ENCODE results near the gene HSD17B10.
"Not testable (repeated sequence)": the region's sequence is repeated elsewhere in the genome, so short reads cannot be mapped to it uniquely, and the experiment has no call there.

Gene HSD17B10

DNA sequence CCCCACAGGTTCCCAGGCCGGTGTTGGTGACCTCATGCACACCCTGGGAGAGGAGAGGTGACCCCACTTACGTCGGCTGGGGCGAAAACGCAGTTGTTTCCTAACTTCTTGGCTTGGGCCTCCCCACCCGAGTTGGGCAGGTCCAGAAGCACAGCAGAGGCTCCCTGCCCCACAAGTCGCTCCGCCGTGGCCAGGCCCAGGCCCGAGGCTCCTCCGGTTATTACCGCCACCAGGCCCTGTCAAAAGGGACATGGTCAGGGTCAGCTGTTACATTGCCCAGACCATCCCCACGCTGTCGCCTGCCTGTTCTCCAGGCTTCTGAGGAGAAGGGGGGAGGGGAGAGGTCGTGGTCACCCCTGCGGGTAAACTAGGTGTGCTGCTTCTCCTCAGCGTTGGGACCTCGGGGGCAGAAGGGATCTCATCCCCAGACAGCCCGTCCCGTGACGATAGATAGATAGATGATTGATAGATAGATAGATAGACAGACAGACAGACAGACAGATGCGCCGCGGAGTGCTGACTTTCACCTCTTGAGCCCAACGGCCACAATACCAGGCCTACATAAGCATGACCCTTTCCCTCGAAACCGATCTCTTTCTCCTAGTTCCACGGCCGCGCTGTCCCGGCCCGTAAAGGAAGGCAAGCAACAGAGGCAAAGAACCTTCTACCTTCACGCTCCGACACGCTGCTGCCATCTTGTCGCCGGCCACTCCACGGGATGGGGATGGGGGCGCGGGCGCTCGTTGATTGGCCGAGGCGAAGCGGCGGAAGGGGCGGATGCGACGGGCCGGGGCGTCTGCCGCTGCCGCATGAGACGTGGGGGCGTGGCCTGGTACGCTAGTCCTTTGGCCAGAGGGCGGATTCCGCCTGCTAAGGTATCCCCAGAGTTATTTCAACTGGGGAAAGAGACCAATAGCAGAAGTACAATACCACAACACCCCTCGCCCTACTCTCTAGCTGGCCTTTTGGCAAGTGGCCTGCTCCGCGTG is at the start of gene HSD17B10:
HSD17B10 (minus strand) TSS at position 720 of the 989 bp plus-strand sequence; CDS start at position 695, 25 bp downstream.
- DNase-seq: peak; percentile 92

DNA sequence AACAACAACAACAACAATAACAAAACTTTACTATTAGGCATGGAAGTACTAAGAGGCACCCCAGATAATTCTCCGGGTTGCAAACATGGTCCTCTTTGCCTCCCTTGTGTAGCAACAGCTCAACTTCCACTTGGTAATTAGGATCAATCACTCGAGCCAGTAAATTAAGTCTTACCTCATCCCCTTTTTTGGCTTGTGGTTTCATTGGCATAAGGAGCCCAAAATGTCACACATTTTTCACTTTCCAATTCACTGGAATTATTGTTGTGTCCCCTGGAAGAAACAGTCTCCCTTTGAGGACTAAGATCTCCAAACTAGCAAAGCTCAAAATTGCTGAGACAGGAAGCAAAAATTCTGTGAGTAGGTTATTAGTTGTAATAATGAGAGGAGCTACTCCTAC is 49.2 kb upstream of the HSD17B10 start:
- DNase-seq: no peak

DNA sequence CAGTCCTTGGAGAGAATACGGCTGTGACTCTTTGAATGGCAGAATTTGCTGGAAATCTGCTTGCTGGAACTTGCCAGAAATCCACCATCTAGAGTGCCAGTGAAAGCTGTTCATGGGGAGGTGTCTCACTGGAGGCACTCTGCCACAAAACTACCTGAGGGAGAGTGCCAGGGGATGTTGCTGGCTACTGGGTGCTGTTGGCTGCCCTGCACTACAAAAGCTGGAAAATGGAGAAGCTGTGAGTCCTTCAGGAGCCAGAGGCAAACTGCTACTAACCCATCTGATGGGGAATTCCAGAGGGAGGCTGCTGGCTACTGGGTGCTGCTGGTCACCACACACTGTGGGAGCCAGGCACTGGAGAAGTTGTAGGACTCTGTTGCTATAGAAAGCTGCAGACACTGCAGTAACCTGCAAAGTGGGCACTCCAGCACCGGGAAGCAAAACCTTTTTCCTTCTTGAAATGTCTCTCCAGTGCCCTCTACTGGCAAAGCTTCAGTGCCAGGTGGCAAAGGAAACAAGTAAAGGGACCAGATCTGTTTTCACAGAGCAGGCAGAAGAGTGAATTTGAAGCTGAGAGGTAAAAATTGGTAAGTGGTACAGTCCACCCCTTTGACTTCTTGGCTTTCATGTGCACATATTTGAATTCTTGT is 47.8 kb upstream of the HSD17B10 start:
- peak; percentile 75 for DNase-seq

DNA sequence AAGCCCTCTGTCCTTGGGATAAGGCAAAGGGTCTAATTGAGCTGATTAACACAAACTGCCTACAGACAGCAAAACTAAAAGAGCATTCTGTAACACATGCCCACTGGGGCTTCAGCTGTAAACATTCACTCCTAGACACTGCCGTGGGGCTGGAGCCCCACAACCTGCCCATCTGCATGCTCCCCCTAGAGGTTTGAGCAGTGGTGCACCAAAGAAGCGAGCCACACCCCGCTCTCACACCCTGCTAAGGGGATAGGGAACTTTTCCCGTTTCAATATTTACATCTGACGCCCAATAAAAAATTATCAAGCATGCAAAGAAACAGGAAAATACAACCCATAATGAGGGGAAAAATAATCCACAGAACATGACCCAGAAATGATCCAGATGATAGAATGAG is 46.9 kb upstream of the HSD17B10 start:
- peak; percentile 45 for DNase-seq

DNA sequence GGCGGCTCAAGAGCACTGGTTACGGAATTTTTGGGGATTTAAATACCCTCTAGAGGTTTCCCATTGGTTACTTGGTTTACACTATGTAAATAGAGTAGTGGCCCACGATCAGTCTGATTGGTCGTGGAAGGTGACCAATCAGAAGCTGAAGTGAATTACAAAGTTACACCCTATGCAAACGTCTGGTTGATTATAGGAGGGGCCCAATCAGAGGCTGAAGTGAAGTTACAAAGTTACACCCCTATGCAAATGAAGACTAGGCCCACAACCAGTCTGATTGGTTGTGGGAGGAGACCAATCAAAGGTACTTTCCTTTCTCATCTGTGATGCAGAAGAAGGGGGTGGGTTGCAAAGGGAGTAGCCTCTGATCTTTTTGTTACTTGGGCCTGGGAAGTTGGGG is 45.1 kb upstream of the HSD17B10 start:
- peak; percentile 52 for DNase-seq

DNA sequence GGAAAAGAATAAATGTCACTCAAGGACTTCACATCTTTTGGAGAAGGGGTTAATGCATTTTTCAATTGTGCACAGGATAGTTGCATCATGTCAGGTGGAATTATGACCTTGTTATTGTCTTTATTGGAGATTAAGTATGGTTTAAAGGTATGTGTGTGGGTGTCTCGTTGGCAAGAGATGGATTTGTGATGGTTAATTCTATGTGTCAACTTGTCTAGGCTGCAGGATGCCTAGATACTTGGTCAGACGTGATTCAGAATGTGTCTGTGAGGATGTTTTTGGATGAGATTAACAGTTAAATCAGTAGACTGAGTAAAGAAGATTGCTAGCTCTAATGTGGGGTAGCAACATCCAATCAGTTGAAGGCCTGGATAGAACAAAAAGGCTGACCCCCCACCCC is 42.2 kb upstream of the HSD17B10 start:
- no peak for DNase-seq

DNA sequence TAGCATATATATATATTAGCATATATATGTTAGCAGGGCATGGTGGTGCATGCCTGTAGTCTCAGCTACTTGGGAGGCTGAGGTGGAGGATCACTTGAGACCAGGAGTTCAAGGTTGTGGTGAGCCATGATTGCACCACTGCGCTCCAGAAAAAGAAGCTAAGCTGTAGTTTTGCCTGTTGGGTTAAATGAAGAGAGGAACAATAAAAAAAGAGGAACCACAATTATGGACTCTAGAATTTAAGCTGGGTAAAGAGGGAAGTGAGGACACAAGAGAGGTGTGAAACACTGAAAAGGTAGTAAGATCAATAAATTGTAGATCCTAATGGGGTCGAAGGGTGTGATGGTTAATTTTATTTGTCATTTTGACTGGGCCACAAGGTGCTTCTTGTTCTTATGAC is 40.5 kb upstream of the HSD17B10 start:
- DNase-seq: no peak

DNA sequence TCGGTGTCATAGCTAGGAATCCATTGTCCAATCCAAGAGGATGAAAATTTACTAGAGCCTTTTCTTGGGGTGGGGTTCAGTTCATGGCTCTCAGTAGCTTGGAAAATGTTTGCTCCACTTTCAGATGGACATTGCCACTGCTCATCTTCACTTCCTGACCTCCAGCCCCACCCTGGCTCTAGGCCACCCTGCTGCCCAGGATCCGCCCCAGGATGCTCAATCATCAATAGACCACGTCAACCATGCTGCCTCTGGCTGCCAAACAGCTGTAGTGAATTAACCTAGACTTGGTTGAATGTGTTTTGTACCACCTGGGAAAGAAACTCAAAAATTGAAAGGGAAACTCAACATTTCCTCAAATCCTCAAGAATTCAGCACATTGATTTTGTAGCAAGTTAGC is 37.2 kb upstream of the HSD17B10 start:
- DNase-seq: no peak

DNA sequence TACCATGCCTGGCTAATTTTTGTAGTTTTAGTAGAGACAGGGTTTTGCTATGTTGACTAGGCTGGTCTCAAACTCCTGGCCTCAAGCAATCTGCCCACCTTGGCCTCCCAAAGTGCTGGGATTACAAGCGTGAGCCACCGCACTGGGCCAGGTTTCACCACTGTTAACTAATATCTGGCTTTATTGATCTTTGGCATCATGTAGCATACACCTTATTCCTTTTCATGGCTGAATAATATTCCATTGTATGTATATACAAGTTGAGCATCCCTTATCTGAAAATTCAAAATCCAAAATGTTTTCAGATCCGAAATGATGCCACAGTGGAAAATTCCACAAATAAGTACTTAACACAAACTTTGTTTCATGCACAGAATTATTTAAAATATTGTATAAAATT is 34.5 kb upstream of the HSD17B10 start:
- DNase-seq: not testable (repeated sequence)

DNA sequence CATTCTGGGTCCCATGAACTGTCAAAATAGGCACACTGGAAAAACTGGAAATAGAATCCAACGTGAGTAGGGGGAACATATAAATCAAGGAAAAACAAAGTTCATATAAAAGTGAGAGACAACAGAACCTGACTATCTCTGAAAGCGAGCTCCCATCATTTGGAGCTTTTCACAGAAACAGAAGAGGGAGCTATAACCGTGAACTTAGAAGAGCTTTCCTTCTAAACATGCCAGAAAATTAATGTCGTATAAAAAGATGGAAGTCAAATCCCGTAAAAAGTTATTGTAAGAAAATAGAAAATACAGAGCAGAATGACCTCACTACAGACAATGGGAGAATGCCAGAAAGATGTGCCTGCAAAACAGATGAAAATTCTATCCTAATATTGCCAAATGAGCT is 23.9 kb upstream of the HSD17B10 start:
- no peak for DNase-seq

DNA sequence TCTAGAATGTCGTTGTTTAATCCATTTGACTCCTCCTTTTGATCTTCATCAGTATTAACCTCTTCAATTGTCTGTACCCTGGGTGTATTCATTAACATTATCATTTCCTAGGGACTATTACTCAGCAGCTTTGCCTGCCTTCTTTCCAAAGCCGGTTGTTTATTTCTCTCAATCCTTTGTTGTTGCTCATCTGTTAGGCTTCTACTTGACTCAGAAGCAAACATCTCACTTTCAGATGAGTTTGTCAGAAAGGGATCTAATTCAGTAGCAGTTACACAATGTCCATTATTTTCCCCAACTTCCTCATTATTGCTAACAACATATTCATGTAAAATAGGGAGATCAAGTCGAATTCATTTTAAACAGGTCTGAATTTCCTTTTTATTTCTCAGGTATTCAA is 22.1 kb upstream of the HSD17B10 start:
- DNase-seq: no peak

DNA sequence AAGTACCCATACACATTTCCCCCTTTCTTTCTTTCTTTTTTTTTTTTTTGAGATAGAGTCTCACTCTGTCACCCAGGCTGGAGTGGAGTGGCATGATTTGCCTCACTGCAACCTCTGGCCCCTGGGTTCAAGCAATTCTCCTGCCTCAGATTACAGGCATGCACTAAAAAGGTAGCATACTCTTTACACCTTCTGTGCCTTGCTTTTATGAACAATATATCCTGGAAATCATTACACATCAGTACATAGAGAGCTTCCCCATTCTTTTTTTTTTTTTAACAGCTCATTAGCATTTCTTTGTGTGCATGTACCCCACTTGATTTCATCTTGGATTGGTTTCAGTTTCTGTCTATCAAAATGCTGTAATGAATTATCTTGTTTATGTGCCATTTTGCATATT is 18.6 kb upstream of the HSD17B10 start:
- no peak for DNase-seq

DNA sequence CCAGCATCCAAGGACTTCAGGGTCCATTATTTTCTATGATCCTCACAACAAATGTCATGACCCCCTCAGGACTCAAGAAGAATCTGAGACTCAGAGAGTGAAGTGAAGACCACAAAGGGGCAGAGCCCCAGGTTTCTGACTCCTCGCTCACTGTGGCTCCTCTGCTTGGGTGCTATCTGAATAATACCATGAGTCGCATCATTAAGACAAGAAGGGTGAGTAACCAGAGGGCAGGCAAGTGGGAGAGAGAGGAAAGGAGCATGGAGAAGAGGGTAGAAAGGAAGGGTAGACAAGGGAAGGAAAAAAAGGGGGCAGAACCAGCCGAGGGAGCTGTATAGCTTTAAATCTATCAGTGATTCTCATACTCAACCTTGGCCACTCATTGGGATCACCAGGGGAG is 15.5 kb upstream of the HSD17B10 start:
- no peak for DNase-seq

DNA sequence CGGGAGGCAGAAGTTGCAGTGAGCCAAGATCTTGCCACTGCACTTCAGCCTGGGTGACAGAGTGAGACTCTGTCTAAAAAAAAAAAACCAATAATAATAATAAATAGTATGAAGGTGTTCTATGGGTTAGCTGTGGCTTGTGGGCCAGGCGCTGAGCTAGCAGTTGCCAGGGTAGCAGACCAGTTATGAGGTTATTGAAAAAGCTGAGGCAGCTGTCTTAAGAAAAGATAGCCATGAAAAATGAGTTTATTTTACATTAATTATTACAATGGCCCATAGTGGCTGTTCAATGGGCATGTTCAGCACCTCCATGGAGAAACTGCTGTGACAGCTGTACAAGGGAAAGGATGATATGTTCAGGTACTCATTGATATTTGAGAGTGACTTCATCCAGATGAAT is 13.3 kb upstream of the HSD17B10 start:
- DNase-seq: no peak

DNA sequence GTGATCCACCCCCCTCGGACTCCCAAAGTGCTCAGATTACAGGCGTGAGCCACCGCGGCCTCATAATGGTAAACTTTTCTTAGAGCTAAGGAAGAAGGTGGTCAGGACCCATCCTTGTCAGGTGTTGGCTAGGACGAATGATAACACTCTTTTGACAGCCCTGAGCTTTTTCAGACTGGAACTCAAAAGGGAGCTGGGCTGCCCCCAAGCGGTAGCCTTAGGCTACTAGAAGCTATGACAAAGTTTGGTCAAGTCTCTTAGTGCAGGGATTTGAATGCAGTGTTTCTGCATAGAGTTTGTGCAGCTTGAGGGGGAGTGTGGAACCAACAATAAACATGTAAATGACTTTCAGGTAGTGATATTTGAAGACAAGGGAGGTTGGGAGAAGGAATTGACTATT is 11.8 kb upstream of the HSD17B10 start:
- peak; percentile 63 for DNase-seq

DNA sequence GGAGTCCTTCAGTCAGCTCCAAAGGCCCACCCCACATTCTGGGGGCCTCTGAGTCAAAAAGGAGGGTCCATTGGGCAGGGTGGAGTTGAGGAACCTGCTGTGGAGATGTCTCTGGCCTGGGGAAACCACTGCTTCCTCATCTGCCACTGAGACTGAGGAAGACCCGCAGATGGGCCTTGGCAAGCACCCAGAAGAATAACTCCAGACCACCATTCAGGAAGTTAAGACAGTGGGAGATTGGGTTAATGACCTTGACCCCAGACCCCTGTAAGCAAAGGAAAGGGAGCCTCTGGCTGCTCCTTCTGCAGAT is 8.1 kb upstream of the HSD17B10 start:
- DNase-seq: no peak

DNA sequence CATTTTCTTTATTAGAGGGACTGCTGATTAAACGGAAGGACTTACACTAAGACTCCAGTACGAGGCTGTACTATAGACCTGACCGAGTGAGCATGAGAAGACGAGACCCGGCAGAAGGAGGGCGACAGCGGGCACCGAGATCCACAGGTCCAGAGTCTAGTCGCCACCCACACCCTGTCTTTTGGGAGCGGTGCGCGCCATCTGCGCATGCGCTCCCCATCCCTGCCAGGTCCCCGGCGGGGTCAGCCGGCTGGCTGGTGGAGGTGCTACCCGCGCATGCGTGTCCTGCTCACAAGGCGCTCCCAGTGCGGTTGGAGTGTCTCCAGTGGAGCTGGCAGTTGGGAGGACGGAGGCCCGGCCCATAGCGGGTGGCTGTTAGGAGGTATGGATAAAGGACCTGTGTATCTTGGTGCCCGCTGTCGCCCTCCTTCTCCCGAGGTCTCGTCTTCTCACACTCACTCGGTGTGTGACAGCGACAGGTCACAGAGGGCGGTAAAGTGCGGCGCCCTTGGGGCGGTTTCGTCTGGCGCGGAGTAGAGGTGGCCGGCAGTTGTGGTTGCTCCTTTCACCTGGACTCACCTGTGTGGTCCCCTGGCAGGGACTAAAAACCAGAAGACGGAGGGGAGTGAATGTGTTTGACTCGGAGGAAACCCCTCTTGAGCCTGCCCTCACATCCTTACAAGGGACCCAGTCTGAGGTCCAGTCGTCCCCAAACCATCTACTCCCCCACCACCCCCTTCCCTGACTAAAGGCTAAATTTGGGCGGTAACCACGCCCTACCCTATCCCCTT is 7.6 kb upstream of the HSD17B10 start:
- DNase-seq: peak; percentile 93

DNA sequence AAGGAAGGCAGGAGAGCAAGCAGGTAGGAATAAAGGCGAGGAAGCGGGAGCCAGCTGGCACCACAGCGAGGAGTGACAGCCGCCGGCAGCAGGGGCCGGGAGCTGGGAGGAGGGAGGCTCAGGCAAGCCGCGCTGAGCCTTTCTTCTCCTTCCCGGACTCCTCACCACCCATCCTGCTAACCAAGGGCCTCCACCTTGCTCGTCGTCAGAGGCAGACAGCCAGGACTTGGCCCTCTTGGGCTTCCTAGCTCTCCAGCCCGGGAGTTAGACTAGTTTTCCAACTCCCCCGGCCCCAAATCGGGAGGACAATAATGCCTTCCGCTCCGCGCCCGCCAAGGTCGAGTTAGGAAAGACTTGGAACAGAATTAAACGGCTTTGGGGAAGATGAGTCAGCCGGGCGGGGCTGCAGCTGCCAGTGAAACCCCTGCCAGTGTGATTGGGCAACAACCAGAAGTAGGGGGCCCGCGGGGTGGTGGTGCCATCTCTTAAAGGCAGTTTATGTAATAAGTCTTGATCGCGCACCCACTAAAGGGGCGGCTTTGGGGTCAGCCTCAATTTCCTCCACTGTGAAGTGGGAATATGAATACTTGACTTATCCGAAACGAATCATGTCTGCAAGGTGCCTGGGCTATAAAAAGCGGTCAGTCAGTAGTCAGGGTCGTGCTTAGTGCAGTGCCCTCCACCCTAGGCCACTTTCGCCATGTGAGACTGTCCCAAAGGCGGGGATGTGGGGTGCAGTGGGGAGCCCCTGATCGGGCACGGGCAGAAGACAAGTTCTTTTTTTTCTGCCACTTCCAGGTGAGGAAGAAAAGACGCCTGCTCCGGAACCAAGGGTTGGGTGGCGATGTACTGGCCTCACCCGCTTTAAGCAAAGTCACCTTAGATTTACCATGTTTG is 6.7 kb upstream of the HSD17B10 start:
- DNase-seq: peak; percentile 78

DNA sequence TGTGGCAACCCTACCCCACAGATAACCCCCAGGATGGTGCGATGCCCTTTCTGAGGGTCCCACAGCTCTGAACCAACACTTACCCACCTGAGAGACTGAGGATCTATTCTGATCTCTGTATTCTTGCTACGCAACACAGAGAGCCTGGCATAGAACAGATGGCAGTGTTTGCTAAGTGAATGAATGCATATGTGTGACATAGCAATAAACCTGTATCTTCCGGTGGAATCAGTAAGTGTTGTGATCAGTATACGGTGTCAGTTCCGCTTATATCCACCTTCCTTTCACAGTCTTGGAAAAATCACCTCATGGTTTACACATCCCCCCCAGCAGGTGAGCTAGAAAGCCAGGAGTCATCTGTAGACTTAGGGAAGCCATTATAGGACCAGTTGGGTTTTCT is 5.9 kb upstream of the HSD17B10 start:
- peak; percentile 90 for DNase-seq

DNA sequence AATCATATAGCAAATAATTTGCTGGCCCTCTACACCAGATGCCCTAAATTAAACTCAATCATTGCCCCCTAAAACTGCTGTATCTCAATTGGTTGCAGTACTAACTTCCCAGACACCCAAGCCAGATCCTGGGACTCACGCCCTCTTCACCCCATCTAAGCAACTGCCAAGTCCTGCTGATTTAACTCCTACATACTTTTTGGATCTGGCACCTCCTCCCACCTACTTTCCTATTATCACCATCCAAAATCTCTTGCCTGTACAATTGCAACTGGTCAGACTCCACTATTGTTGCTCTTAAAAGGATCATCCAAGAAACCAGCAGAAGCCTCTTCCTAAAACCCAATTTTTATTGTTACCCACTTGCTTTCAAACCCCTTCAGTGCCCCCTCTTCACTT is 4.7 kb upstream of the HSD17B10 start:
- DNase-seq: no peak

DNA sequence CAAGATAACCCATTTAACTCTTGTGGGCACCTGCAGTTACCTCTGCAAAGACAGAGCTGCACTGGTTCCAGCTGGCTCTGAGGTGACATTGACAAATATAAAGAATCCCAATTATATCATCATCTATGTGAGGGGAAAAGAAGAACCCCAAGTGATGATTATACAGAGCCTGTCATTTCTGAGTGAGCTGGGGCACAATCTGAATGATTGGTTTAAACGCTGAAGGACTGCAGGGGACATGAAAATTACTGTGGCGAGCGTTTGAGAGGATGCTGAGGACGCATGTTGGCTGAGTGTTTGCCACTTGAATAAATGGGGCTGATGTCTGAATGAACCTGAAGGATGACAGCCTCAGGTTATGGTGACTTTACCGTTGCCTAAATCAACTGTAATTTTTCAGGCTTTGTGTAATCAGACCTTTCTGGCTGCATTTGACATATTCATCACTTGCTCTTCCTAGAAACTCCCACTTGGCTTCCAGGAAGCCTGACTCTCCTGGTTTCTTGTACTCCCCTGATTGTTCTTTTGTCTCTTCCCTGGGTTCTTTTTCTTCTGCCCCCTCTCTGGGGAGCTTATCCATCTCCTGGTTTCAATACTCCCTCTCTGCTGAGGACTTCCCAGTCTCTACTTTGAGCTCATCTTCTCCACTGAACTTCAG is 4.1 kb upstream of the HSD17B10 start:
- peak; percentile 27 for DNase-seq

DNA sequence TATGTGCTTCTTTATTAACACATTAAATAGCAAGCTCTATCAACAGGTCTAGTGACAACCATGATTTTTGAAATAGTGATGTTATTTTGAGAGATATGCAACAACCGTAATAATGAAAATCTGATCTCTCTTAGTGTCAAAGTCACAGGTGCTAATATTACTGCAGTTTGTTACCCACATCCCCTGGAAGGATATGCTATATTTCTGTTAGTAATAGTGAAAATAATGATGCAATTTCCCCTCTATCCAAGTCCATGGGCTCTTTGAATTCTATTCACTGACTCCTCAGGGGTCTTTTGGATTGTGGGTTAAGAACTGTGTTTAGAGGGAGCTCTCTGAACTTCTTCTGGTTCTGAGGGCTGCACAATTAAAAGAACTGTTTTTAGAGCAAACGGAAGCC is 3.0 kb upstream of the HSD17B10 start:
- no peak for DNase-seq

Measured in NCI-H69 (cell line).